ENCODE results near the gene WDFY3.

WDFY3 gene

DNA sequence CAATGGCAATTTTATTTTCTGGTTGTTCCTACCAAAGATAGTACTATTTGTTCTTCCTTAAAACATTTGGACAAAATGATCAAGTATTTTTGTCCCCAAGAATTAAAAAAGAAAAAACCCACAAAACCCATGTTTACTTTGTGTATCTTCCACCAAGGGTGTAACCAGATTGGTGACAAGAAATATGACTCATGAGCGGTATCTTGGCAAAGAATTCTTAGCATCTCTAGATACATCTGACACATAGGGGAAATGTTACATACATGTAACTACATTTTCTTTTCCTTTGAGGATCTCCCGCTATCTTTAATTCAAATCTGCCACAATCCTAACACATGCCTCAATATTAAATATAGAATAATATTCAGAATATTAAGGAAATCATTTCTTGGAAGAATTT lies 78.7 kb downstream of the WDFY3 start:
- TF ChIP-seq, protein P1, sequence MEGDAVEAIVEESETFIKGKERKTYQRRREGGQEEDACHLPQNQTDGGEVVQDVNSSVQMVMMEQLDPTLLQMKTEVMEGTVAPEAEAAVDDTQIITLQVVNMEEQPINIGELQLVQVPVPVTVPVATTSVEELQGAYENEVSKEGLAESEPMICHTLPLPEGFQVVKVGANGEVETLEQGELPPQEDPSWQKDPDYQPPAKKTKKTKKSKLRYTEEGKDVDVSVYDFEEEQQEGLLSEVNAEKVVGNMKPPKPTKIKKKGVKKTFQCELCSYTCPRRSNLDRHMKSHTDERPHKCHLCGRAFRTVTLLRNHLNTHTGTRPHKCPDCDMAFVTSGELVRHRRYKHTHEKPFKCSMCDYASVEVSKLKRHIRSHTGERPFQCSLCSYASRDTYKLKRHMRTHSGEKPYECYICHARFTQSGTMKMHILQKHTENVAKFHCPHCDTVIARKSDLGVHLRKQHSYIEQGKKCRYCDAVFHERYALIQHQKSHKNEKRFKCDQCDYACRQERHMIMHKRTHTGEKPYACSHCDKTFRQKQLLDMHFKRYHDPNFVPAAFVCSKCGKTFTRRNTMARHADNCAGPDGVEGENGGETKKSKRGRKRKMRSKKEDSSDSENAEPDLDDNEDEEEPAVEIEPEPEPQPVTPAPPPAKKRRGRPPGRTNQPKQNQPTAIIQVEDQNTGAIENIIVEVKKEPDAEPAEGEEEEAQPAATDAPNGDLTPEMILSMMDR (IDR thresholded peaks at IDR 0.05; ENCODE audit: low read depth, low read length), result no peak
- no peak for TF ChIP-seq EZH2phosphoT487 (IDR thresholded peaks at IDR 0.05; ENCODE audit: low read depth)
- no peaks in the 10 kb centered on the region for H3K9me3 ChIP-seq (ENCODE audit: insufficient read depth, low read length)
- H3K27me3 ChIP-seq (ENCODE audit: low read depth, low read length), result no peaks in the 10 kb centered on the region
- no peak overlapping the region for H3K4me3 ChIP-seq (ENCODE audit: low read length)
- no peak overlapping the region for H2AFZ ChIP-seq (ENCODE audit: low read depth, low read length)
- H3K36me3 ChIP-seq (replicated peaks; ENCODE audit: low read depth, low read length), result no peaks in the 10 kb centered on the region
- H3K4me2 ChIP-seq (ENCODE audit: low read length), result no peak overlapping the region
- H3K9ac ChIP-seq (ENCODE audit: low read length), result no peak overlapping the region
- H3K79me2 ChIP-seq (ENCODE audit: low read length), result no peaks in the 10 kb centered on the region
- H4K20me1 ChIP-seq (ENCODE audit: insufficient read depth, low read length), result no peaks in the 10 kb centered on the region
- no peak overlapping the region for H3K27ac ChIP-seq (ENCODE audit: low read length)
- H3K4me1 ChIP-seq (ENCODE audit: low read length), result no peaks in the 10 kb centered on the region

DNA sequence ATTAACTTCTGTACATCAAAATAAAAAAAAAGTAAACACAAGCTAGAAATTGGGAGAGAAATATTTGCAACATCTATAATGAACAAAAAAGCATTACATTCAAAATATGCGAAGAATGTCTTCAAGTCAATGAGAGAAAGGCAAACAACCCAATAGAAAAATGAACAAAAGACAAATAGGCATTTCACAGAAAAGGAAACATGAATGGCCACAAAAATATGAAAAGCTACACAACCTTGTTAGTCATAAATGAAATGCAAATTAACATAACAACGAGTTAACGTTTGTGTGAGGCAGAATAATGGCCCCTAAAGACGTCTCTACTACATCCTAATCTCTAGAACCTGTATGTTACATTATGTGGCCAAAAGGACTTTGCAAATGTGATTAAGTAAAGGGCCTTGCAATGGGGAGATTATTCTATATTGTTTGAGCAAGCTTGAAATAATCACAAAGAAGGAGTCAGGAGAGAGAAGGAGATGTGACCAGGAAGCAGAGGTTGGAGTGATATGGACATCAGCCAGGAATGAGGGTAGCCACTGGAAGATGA lies 86.8 kb downstream of the WDFY3 start:
- H2AFZ ChIP-seq (ENCODE audit: low read depth, low read length), result no peak overlapping the region
- H3K4me1 ChIP-seq (ENCODE audit: low read length), result peaks cover 3% of the 10 kb centered on the region; the same call in 1 of the 2 replicates
- no peaks in the 10 kb centered on the region for H3K9me3 ChIP-seq (ENCODE audit: insufficient read depth, low read length)
- TF ChIP-seq, protein P1 (IDR thresholded peaks at IDR 0.05; ENCODE audit: low read depth, low read length), result no peak
- no peak for TF ChIP-seq EZH2phosphoT487 (IDR thresholded peaks at IDR 0.05; ENCODE audit: low read depth)
- H3K36me3 ChIP-seq (replicated peaks; ENCODE audit: low read depth, low read length), result no peaks in the 10 kb centered on the region
- no peaks in the 10 kb centered on the region for H3K27me3 ChIP-seq (ENCODE audit: low read depth, low read length)
- no peak overlapping the region for H3K9ac ChIP-seq (ENCODE audit: low read length)
- H4K20me1 ChIP-seq (ENCODE audit: insufficient read depth, low read length), result no peaks in the 10 kb centered on the region
- no peak overlapping the region for H3K4me3 ChIP-seq (ENCODE audit: low read length)
- no peaks in the 10 kb centered on the region for H3K79me2 ChIP-seq (ENCODE audit: low read length)
- no peak overlapping the region for H3K4me2 ChIP-seq (ENCODE audit: low read length)
- H3K27ac ChIP-seq (ENCODE audit: low read length), result no peak overlapping the region

DNA sequence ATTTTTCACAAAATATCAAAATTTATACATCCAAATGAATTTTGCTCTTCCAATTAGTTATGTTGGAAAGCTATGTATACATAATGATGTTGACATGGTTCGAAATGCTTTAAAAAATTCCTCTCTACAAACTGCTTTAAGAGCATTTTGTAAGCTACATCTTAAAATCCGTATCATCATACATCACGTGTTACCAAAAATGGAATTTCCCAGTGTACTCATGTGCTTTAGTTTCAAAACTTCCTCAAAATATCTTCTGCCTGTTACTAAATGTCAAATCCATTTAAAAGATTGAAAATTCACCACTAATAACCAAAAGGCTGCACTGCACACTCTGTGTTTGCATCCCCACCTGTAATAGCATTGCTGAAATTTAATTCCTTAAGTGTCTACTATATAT lies 87.9 kb downstream of the WDFY3 start:
- no peak overlapping the region for H3K9ac ChIP-seq (ENCODE audit: low read length)
- no peaks in the 10 kb centered on the region for H3K9me3 ChIP-seq (ENCODE audit: insufficient read depth, low read length)
- TF ChIP-seq, protein P1 (IDR thresholded peaks at IDR 0.05; ENCODE audit: low read depth, low read length), result no peak
- TF ChIP-seq EZH2phosphoT487 (IDR thresholded peaks at IDR 0.05; ENCODE audit: low read depth), result no peak
- H3K4me1 ChIP-seq (ENCODE audit: low read length), result peaks cover 3% of the 10 kb centered on the region; the same call in 1 of the 2 replicates
- H4K20me1 ChIP-seq (ENCODE audit: insufficient read depth, low read length), result no peaks in the 10 kb centered on the region
- no peaks in the 10 kb centered on the region for H3K36me3 ChIP-seq (replicated peaks; ENCODE audit: low read depth, low read length)
- peak overlapping the region; percentile 25; the same call in 1 of the 2 replicates for H2AFZ ChIP-seq (ENCODE audit: low read depth, low read length)
- H3K4me2 ChIP-seq (ENCODE audit: low read length), result no peak overlapping the region
- no peaks in the 10 kb centered on the region for H3K27me3 ChIP-seq (ENCODE audit: low read depth, low read length)
- no peaks in the 10 kb centered on the region for H3K79me2 ChIP-seq (ENCODE audit: low read length)
- no peak overlapping the region for H3K27ac ChIP-seq (ENCODE audit: low read length)
- H3K4me3 ChIP-seq (ENCODE audit: low read length), result no peak overlapping the region

GRCh38 chr4:84878090-84878489 lies 88.4 kb downstream of the WDFY3 start:
- H3K9me3 ChIP-seq (ENCODE audit: insufficient read depth, low read length), result no peaks in the 10 kb centered on the region
- no peaks in the 10 kb centered on the region for H3K36me3 ChIP-seq (replicated peaks; ENCODE audit: low read depth, low read length)
- H4K20me1 ChIP-seq (ENCODE audit: insufficient read depth, low read length), result no peaks in the 10 kb centered on the region
- peaks cover 3% of the 10 kb centered on the region; the same call in 1 of the 2 replicates for H3K4me1 ChIP-seq (ENCODE audit: low read length)
- H3K4me2 ChIP-seq (ENCODE audit: low read length), result no peak overlapping the region
- H3K4me3 ChIP-seq (ENCODE audit: low read length), result no peak overlapping the region
- H2AFZ ChIP-seq (ENCODE audit: low read depth, low read length), result no peak overlapping the region
- TF ChIP-seq, protein P1 (IDR thresholded peaks at IDR 0.05; ENCODE audit: low read depth, low read length), result no peak
- TF ChIP-seq EZH2phosphoT487 (IDR thresholded peaks at IDR 0.05; ENCODE audit: low read depth), result no peak
- no peaks in the 10 kb centered on the region for H3K79me2 ChIP-seq (ENCODE audit: low read length)
- no peak overlapping the region for H3K9ac ChIP-seq (ENCODE audit: low read length)
- H3K27ac ChIP-seq (ENCODE audit: low read length), result no peak overlapping the region
- H3K27me3 ChIP-seq (ENCODE audit: low read depth, low read length), result no peaks in the 10 kb centered on the region

Data from OCI-LY3 (cell line).